Uterus (tissue), 2 donors: ENCODE results near the gene LTF.

Experiments used
- POLR2A ChIP-seq, 2 donors: fragments of 450-650 bp; IDR thresholded peaks; one replicate each; pipeline ENCODE4 v1.6.1; 2016; ENCODE audit warnings: antibody characterized with exemption in 2 of 2, mild to moderate bottlenecking in 1 of 2, moderate library complexity in 1 of 2
- TF ChIP-seq, protein P1 (sequence below), 4 experiments: fragments of 200-600 bp in 2 of 4; fragments of 450-650 bp in 2 of 4; sonication (generic) in 2 of 4; IDR thresholded peaks; one replicate each; pipeline ENCODE4 v1.5.1; 2016 to 2019; ENCODE audit warnings: antibody characterized with exemption in 4 of 4, mild to moderate bottlenecking in 2 of 4, moderate library complexity in 1 of 4

- TF ChIP-seq, protein P1, sequence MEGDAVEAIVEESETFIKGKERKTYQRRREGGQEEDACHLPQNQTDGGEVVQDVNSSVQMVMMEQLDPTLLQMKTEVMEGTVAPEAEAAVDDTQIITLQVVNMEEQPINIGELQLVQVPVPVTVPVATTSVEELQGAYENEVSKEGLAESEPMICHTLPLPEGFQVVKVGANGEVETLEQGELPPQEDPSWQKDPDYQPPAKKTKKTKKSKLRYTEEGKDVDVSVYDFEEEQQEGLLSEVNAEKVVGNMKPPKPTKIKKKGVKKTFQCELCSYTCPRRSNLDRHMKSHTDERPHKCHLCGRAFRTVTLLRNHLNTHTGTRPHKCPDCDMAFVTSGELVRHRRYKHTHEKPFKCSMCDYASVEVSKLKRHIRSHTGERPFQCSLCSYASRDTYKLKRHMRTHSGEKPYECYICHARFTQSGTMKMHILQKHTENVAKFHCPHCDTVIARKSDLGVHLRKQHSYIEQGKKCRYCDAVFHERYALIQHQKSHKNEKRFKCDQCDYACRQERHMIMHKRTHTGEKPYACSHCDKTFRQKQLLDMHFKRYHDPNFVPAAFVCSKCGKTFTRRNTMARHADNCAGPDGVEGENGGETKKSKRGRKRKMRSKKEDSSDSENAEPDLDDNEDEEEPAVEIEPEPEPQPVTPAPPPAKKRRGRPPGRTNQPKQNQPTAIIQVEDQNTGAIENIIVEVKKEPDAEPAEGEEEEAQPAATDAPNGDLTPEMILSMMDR (IDR thresholded peaks at IDR 0.05) = no peak
- TF ChIP-seq POLR2A (IDR thresholded peaks at IDR 0.05) = no peak
Observed at GRCh38 chr3:46462111-46462510, 2.6 kb downstream of the LTF start.
